ENCODE measurements around the gene NEK1.

DNA sequence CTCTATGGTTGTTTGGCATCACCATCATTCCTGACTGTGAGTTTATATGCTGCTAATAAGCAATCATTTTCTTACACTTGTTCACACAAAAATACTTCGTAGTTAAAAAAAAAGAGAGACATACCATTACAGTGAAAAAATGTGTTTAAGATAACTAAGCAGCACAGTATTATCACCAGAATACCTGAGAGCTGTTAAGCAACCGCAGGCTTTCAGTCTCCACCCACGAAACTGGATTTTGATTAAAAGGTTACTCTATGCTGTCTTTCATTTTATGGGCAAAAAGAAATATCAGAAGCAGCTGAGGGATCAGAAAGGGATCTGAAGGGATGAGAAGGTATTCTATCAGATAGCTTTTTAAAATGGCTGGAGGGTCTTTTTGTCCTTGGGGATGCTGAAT is 148.3 kb downstream of the NEK1 start:
- TF ChIP-seq, protein P1, sequence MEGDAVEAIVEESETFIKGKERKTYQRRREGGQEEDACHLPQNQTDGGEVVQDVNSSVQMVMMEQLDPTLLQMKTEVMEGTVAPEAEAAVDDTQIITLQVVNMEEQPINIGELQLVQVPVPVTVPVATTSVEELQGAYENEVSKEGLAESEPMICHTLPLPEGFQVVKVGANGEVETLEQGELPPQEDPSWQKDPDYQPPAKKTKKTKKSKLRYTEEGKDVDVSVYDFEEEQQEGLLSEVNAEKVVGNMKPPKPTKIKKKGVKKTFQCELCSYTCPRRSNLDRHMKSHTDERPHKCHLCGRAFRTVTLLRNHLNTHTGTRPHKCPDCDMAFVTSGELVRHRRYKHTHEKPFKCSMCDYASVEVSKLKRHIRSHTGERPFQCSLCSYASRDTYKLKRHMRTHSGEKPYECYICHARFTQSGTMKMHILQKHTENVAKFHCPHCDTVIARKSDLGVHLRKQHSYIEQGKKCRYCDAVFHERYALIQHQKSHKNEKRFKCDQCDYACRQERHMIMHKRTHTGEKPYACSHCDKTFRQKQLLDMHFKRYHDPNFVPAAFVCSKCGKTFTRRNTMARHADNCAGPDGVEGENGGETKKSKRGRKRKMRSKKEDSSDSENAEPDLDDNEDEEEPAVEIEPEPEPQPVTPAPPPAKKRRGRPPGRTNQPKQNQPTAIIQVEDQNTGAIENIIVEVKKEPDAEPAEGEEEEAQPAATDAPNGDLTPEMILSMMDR (IDR thresholded peaks at IDR 0.05; ENCODE audit: borderline replicate concordance, extremely low read depth, low read length, poor library complexity, severe bottlenecking) = no peak
- TF ChIP-seq EZH2 (IDR thresholded peaks at IDR 0.05; ENCODE audit: borderline replicate concordance, low read depth, low read length, severe bottlenecking) = no peak
